HepG2 (cell line): ENCODE results near the gene PITPNM2. TPM values are rescaled to one million over a fixed set of nuclear protein-coding genes. Genes with fewer than 3 reads are reported as not detected.

ENCODE experiments used
- ATAC-seq: fragments of 200-7000 bp; cut with Tn5 transposase; 3 replicates; pipeline ENCODE4 v1.9.1; 2020; ENCODE audit warnings: mild to moderate bottlenecking, moderate library complexity
- BruUV-seq: library from RNA; stranded (reverse); fragments of 400-500 nt; replicated peaks from 2 replicates; lab custom pipeline; 2021; lab: Mats Ljungman, UMichigan
- CTCF ChIA-PET: fragments of 300-600 bp; formaldehyde crosslinking; extraction: SDS; loops from one replicate; lab custom pipeline; 2021; ENCODE audit warnings: low total read pairs, inconsistent platforms, low intra/inter-chr PET ratio; lab: Yijun Ruan, JAX
- POLR2A ChIA-PET: fragments of 350-600 bp; sonication (Branson Sonifier 250); formaldehyde crosslinking; loops from one replicate; lab custom pipeline; 2020; ENCODE audit warnings: antibody characterized with exemption, inconsistent platforms; lab: Yijun Ruan, JAX
- DNase-seq: peaks from one replicate; pipeline ENCODE4 v3.0.0-alpha.2; 2015; ENCODE audit warnings: low spot score
- FAIRE-seq: peaks from 3 replicates; lab custom pipeline; 2011; peaks lifted over from hg19 to GRCh38; lab: Jason Lieb, UNC
- H2AFZ ChIP-seq: one replicate; pipeline ENCODE4 v1.6.1; 2011; ENCODE audit warnings: low read length, inconsistent platforms
- H3K27ac ChIP-seq: fragments of 300-600 bp; 3 replicates; pipeline ENCODE4 v1.8.0; 2011; ENCODE audit warnings: mixed run types, mild to moderate bottlenecking, mixed read lengths, low read length, inconsistent platforms; ENCODE audit not compliant: insufficient read depth; ENCODE audit errors: extremely low read length
- H3K27me3 ChIP-seq, 2 experiments: fragments of 200-600 bp in 1 of 2; 2 replicates in 1 of 2; 3 replicates in 1 of 2; pipeline versions ENCODE4 v1.6.0 to v1.8.0; 2011; ENCODE audit warnings: low read length in 2 of 2, mild to moderate bottlenecking in 2 of 2, moderate library complexity in 2 of 2, inconsistent platforms in 1 of 2; ENCODE audit not compliant: insufficient read depth in 2 of 2, control insufficient read depth in 1 of 2
- H3K36me3 ChIP-seq, 2 experiments: fragments of 200-600 bp in 1 of 2; replicated peaks in 1 of 2; 2 replicates in 1 of 2; 3 replicates in 1 of 2; pipeline versions ENCODE4 v1.5.1 to v1.8.0; 2011; ENCODE audit warnings: low read length in 2 of 2, inconsistent platforms in 1 of 2; ENCODE audit not compliant: insufficient read depth in 2 of 2, control insufficient read depth in 1 of 2
- H3K4me1 ChIP-seq: 2 replicates; pipeline ENCODE4 v1.5.1; 2012; ENCODE audit warnings: low read length, inconsistent platforms; ENCODE audit not compliant: insufficient read depth
- H3K4me2 ChIP-seq: 2 replicates; pipeline ENCODE4 v1.6.0; 2011; ENCODE audit warnings: low read depth, low read length, inconsistent platforms
- H3K4me3 ChIP-seq, 3 experiments: fragments of 200-600 bp in 1 of 3; sonication (generic), shearing (Covaris generic) in 1 of 3; replicated peaks in 1 of 3; 2 replicates each; pipeline ENCODE4 v1.5.1; 2011 to 2016; ENCODE audit warnings: low read length in 3 of 3, inconsistent platforms in 2 of 3, low read depth in 2 of 3, mild to moderate bottlenecking in 2 of 3, control low read depth in 1 of 3, mixed read lengths in 1 of 3; ENCODE audit not compliant: insufficient read depth in 1 of 3
- H3K79me2 ChIP-seq: one replicate; pipeline ENCODE4 v1.6.1; 2011; ENCODE audit warnings: low read length, inconsistent platforms; ENCODE audit not compliant: insufficient read depth
- H3K9ac ChIP-seq: 2 replicates; pipeline ENCODE4 v1.6.0; 2011; ENCODE audit warnings: mild to moderate bottlenecking, low read depth, low read length, inconsistent platforms; ENCODE audit not compliant: insufficient read depth
- H3K9me3 ChIP-seq: 2 replicates; pipeline ENCODE4 v1.5.1; 2012; ENCODE audit warnings: mild to moderate bottlenecking, low read length
- H4K20me1 ChIP-seq: 2 replicates; pipeline ENCODE4 v1.6.0; 2011; ENCODE audit warnings: inconsistent platforms, mild to moderate bottlenecking, low read length, moderate library complexity; ENCODE audit not compliant: insufficient read depth
- ETV6 ChIP-seq: sonication (generic); formaldehyde crosslinking; conservative IDR thresholded peaks from 2 replicates; pipeline ENCODE4 v1.4.0; 2020; ENCODE audit warnings: missing genetic modification reagents
- FOXC1 ChIP-seq: sonication (generic); formaldehyde crosslinking; IDR thresholded peaks from 2 replicates; pipeline ENCODE4 v1.8.0; 2022; ENCODE audit warnings: mild to moderate bottlenecking, missing genetic modification reagents, borderline replicate concordance
- FOXM1 ChIP-seq: sonication (generic); formaldehyde crosslinking; IDR thresholded peaks from 2 replicates; pipeline ENCODE4 v1.5.0; 2020; ENCODE audit warnings: missing genetic modification reagents
- KMT2A ChIP-seq: sonication (generic); formaldehyde crosslinking; IDR thresholded peaks from 2 replicates; pipeline ENCODE4 v1.4.0; 2020; ENCODE audit warnings: missing genetic modification reagents
- POLR2G ChIP-seq: fragments of 200-400 bp; formaldehyde crosslinking; IDR thresholded peaks from 2 replicates; pipeline ENCODE4 v1.6.1; 2018; ENCODE audit warnings: mild to moderate bottlenecking, low read depth, low read length, moderate library complexity
- RAD51 ChIP-seq: fragments of 450-650 bp; IDR thresholded peaks from 2 replicates; pipeline ENCODE4 v1.6.1; 2016; ENCODE audit warnings: borderline replicate concordance
- ZBTB4 ChIP-seq: sonication (generic); formaldehyde crosslinking; IDR thresholded peaks from 2 replicates; pipeline ENCODE4 v1.4.0; 2020; ENCODE audit warnings: missing genetic modification reagents, mild to moderate bottlenecking, borderline replicate concordance
- ZBTB7A ChIP-seq: sonication (generic); formaldehyde crosslinking; IDR thresholded peaks from 2 replicates; pipeline ENCODE4 v1.8.0; 2022; ENCODE audit warnings: mild to moderate bottlenecking, missing genetic modification reagents
- ZIK1 ChIP-seq: sonication (generic); formaldehyde crosslinking; IDR thresholded peaks from 2 replicates; pipeline ENCODE4 v1.5.0; 2020; ENCODE audit warnings: mild to moderate bottlenecking, low read depth, missing genetic modification reagents, borderline replicate concordance
- ZNF335 ChIP-seq: sonication (generic); formaldehyde crosslinking; IDR thresholded peaks from 2 replicates; pipeline ENCODE4 v1.4.0; 2020; ENCODE audit warnings: missing genetic modification reagents
- ZNF556 ChIP-seq: sonication (generic); formaldehyde crosslinking; IDR thresholded peaks from 2 replicates; pipeline ENCODE4 v1.4.0; 2020; ENCODE audit warnings: mild to moderate bottlenecking, missing genetic modification reagents, borderline replicate concordance
- ZNF878 ChIP-seq: sonication (generic); formaldehyde crosslinking; IDR thresholded peaks from 2 replicates; pipeline ENCODE4 v1.8.1; 2023; ENCODE audit warnings: mild to moderate bottlenecking, missing genetic modification reagents, moderate library complexity
- WGBS: methylation state at CpG from one replicate; pipeline ENCODE4 v1.1.6; 2017; ENCODE audit warnings: low lambda C conversion rate; 5-methylcytosine and 5-hydroxymethylcytosine counted together
- in situ Hi-C: cut with HindIII; loops from 2 replicates; pipeline ENCODE4 v1.10.0; 2017; ENCODE audit warnings: low pct_unique_long_range_greater_than_20kb; ENCODE audit not compliant: extremely low pct_ligation_motif_present
- intact Hi-C: fragments of 100-400 bp; cut with micrococcal nuclease; formaldehyde crosslinking; loops from one replicate; pipeline ENCODE4 v1.10.0; 2022; ENCODE audit not compliant: unreplicated experiment
- polyA plus RNA-seq, 8 experiments: library from polyadenylated mRNA; depleted of rRNA in 3 of 8; stranded (reverse) in 7 of 8; unstranded in 1 of 8; fragments of >200 nt; fragmentation: Illumina TruSeq in 4 of 8; extraction: Trizol in 4 of 8; gene quantifications; 2 replicates each; pipeline versions ENCODE4 v1.2.1 to v1.2.3, GENCODE V29; 2011 to 2016; ENCODE audit warnings: low read depth in 4 of 8, missing spikeins in 1 of 8, mixed read lengths in 1 of 8; ENCODE audit not compliant: insufficient read depth in 1 of 8
- total RNA-seq, 5 experiments: library from RNA; depleted of rRNA; stranded (reverse); fragments of >200 nt; fragmentation: Illumina TruSeq; extraction: Trizol; gene quantifications; 2 replicates each; pipeline ENCODE4 v1.2.3, GENCODE V29; 2016; ENCODE audit warnings: low read depth in 1 of 5

PITPNM2 gene
- total and polyA plus RNA-seq, 2 of the 13 experiments (the other 11 are each of a cell fraction or from before 2014, with no cell fraction given) = 4.2 to 5.3 TPM

GRCh38 chr12:123134271-123134671, 16.6 kb downstream of the PITPNM2 start:
- no peak overlapping the region for H3K27ac ChIP-seq
- H3K36me3 ChIP-seq = peaks cover 0 to 3% of the 10 kb centered on the region in 2 experiments; a peak in 3 of 5 replicates
- no peak overlapping the region for H2AFZ ChIP-seq
- H3K79me2 ChIP-seq = peaks cover 14% of the 10 kb centered on the region
- WGBS = 96% methylated on average over 9 of the region's 9 CpGs
- peaks cover 28% of the 10 kb centered on the region for H3K4me1 ChIP-seq
- H3K27me3 ChIP-seq = no peaks in the 10 kb centered on the region
- H3K9me3 ChIP-seq = no peaks in the 10 kb centered on the region
- CTCF ChIA-PET = no interaction called here
- no peak for ATAC-seq
- H3K4me3 ChIP-seq = no peak overlapping the region
- H3K4me2 ChIP-seq = no peak overlapping the region
- POLR2A ChIA-PET = no interaction called here
- no peak overlapping the region for H3K9ac ChIP-seq
- BruUV-seq = no TSS peak
- TF ChIP-seq POLR2G = no peak
- TF ChIP-seq ZNF878 = no peak
- TF ChIP-seq ZBTB4 = no peak
- TF ChIP-seq FOXC1 (CRISPR knock-in tag) = no peak
- TF ChIP-seq ZBTB7A (CRISPR knock-in tag) = no peak
- no peak for TF ChIP-seq KMT2A (CRISPR knock-in tag)
- no peak for TF ChIP-seq ZIK1 (CRISPR knock-in tag)
- TF ChIP-seq FOXM1 (CRISPR knock-in tag) = no peak
- no peak for TF ChIP-seq ZNF556 (CRISPR knock-in tag)
- TF ChIP-seq ZNF335 (CRISPR knock-in tag) = no peak
- TF ChIP-seq ETV6 (CRISPR knock-in tag) = no peak
- TF ChIP-seq RAD51 = no peak
- DNase-seq = no peak
- no peaks in the 10 kb centered on the region for H4K20me1 ChIP-seq
- in situ Hi-C loops = no loop called here
- intact Hi-C loops = no loop called here
- FAIRE-seq = no peak
